Right lobe of liver (tissue), 6 donors: ENCODE data around the gene SCAF8. TPM values are rescaled to one million over a fixed set of nuclear protein-coding genes. Genes with fewer than 3 reads are reported as not detected.

ENCODE experiments used
- ATAC-seq, 4 donors: fragments of 200-7000 bp; cut with Tn5 transposase; one replicate each; pipeline ENCODE4 v1.9.1; 2020; ENCODE audit warnings: mild to moderate bottlenecking in 4 of 4, moderate library complexity in 4 of 4
- DNase-seq, 3 donors: peaks; one replicate each; pipeline ENCODE4 v3.0.0-alpha.2; 2020
- H3K27ac ChIP-seq, 3 donors: fragments of 200-600 bp; one replicate each; pipeline ENCODE4 v1.8.0; 2022
- H3K27me3 ChIP-seq, 2 donors: fragments of 200-600 bp; one replicate each; pipeline ENCODE4 v1.8.0; 2022
- H3K36me3 ChIP-seq, 4 donors: fragments of 200-600 bp; sonication (generic) in 1 of 4; one replicate each; pipeline versions ENCODE4 v1.5.1 to v1.8.0; 2017 to 2022; ENCODE audit warnings: control low read depth in 1 of 4
- H3K4me1 ChIP-seq, 4 donors: fragments of 200-600 bp; sonication (generic) in 1 of 4; one replicate each; pipeline versions ENCODE4 v1.5.1 to v1.8.0; 2017 to 2022; ENCODE audit warnings: control low read depth in 1 of 4
- H3K4me3 ChIP-seq, 3 donors: fragments of 200-600 bp; one replicate each; pipeline ENCODE4 v1.8.0; 2022
- H3K9me3 ChIP-seq, 4 donors: fragments of 200-600 bp; sonication (generic) in 1 of 4; one replicate each; pipeline versions ENCODE4 v1.5.1 to v1.8.0; 2017 to 2022; ENCODE audit warnings: control low read depth in 1 of 4
- CTCF ChIP-seq, 4 donors: fragments of 200-600 bp in 3 of 4; fragments of 450-650 bp in 1 of 4; IDR thresholded peaks; one replicate each; pipeline versions ENCODE4 v1.5.1 to v1.8.0; 2016 to 2022; ENCODE audit warnings: antibody characterized with exemption in 4 of 4, mild to moderate bottlenecking in 2 of 4
- POLR2A ChIP-seq: fragments of 450-650 bp; IDR thresholded peaks from one replicate; pipeline ENCODE4 v1.6.1; 2017; ENCODE audit warnings: antibody characterized with exemption, mild to moderate bottlenecking
- WGBS: methylation state at CpG from one replicate; pipeline ENCODE4 v1.1.6; 2018; ENCODE audit warnings: low coverage, low lambda C conversion rate; ENCODE audit not compliant: insufficient coverage; ENCODE audit errors: missing lambda C conversion rate; 5-methylcytosine and 5-hydroxymethylcytosine counted together
- intact Hi-C, 2 donors: fragments of 100-400 bp; cut with DNase I; formaldehyde crosslinking; loops; one replicate each; pipeline versions ENCODE4 v1.11.2 to v1.14.1; 2022
- total RNA-seq, 6 experiments: library from RNA; depleted of rRNA in 2 of 6; stranded (reverse); fragments of >200 nt in 2 of 6; fragmentation: NEBNext Ultra II Directional in 3 of 6; extraction: Animal tissue kit (Norgen Biotek cat#: 25700) in 3 of 6; gene quantifications; one replicate each; pipeline versions ENCODE4 v1.1.0 to v1.2.4, GENCODE V29; 2016 to 2023
- donor health status: DM: no; HTN: yes; CAD: no.
- donor health status: DM: no; HTN: no; CAD: no.
- donor health status: DM: no; HTN: no; CAD: no.
- donor health status: DM: no; HTN: yes; CAD: no.
- donor health status: DM: no; HTN: yes; CAD: no.

Gene SCAF8
- total RNA-seq, 6 experiments from 2014 or later = 12.7 to 17.2 (median 14.3) TPM

DNA sequence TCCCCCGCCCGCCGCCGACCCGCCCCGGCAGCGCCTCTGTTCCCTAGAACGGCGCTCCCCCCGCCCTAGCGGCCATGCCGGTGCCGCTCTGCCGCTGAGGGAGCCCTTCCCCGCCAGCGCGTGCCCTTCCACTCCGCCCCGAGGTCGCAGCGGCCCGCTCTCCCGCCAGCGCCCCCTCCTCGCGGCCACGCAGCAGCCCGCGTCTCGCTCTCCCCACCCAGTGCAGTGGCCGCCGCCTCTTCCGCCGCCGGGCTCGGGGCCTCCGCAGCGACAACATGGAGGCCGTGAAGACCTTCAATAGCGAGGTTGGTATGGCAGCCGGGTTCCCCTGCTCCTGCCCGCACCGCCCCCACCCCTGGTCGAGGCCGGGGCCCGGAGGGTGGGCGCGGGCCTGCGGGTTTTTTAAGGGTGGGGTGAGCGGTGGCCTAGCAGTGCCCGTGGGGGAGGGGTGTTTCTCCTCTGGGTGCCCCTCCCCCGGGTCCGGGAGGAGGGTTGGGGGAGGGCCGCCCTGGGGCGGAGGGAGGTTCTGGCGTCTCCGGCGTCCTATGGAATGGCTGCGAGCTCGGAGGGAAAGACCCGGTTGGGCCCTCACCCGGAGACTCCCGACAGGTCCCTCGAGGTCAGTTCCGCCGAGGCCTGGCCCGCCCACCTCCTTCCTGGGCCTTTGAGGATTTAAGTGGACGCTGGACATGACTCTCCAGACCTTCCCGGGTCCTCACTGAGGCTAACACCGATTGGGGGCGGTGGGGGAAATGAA is 588 bp downstream of the SCAF8 start:
- DNase-seq (peak; percentile 98 to 99 (median 99)), ATAC-seq (peak; percentile 93 to 97 (median 96))
- H3K4me1 ChIP-seq = peaks cover 0 to 16% (median 4%) of the 10 kb centered on the region in 4 donors
- H3K4me3 ChIP-seq = peak overlapping the region; percentile 85 to 99 (median 98)
- H3K9me3 ChIP-seq = no peaks in the 10 kb centered on the region
- peak overlapping the region; percentile 96 to 100 (median 99) for H3K27ac ChIP-seq
- intact Hi-C loops = no loop called here
- WGBS = 0% methylated on average over 4 of the region's 71 CpGs
- H3K27me3 ChIP-seq = no peaks in the 10 kb centered on the region
- no peaks in the 10 kb centered on the region for H3K36me3 ChIP-seq
- TF ChIP-seq POLR2A = peak; percentile 90
- TF ChIP-seq CTCF (IDR thresholded peaks at IDR 0.05) = no peak

- H3K27ac ChIP-seq = no peak overlapping the region
- H3K9me3 ChIP-seq = no peaks in the 10 kb centered on the region
- WGBS = 68% methylated on average over 4 of the region's 4 CpGs
- intact Hi-C loops = no loop called here
- no peaks in the 10 kb centered on the region for H3K27me3 ChIP-seq
- TF ChIP-seq POLR2A (no peak), CTCF (IDR thresholded peaks at IDR 0.05) (no peak)
- no peak overlapping the region for H3K4me3 ChIP-seq
- ATAC-seq (no peak), DNase-seq (no peak)
- no peaks in the 10 kb centered on the region for H3K36me3 ChIP-seq
- H3K4me1 ChIP-seq = peaks cover 0 to 27% (median 7%) of the 10 kb centered on the region in 4 donors
Observed at GRCh38 chr6:154736618-154737259, 3.5 kb downstream of the SCAF8 start.

- WGBS = 100% methylated on average over 3 of the region's 9 CpGs
- no peak overlapping the region for H3K27ac ChIP-seq
- H3K27me3 ChIP-seq = no peaks in the 10 kb centered on the region
- peaks cover 0 to 27% (median 7%) of the 10 kb centered on the region in 4 donors for H3K4me1 ChIP-seq
- no peak for DNase-seq
- no peak for ATAC-seq
- H3K4me3 ChIP-seq = no peak overlapping the region
- H3K9me3 ChIP-seq = no peaks in the 10 kb centered on the region
- intact Hi-C loops = no loop called here
- no peaks in the 10 kb centered on the region for H3K36me3 ChIP-seq
- TF ChIP-seq POLR2A (no peak), CTCF (IDR thresholded peaks at IDR 0.05) (no peak)
Observed at GRCh38 chr6:154737424-154737823, 4.2 kb downstream of the SCAF8 start.

DNA sequence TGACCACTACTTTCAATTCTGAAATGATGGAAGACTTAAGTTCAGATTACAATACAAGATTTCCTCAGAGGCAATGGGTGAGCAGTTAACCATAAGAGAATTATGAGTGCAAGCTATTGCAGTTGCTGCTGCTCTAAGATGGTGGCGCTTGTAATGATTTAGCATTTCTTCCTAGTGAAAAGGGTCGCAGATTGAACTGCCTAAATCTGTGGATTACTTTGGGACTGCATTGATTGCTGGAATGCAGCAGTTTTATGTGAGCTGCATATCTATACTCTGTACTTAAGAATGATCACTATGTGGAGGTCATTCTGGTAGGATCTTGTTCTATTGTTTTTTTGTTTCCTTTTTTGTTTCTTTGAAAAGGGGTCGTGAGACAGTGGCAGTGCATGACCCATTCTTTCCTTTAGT is 5.3 kb downstream of the SCAF8 start:
- no peaks in the 10 kb centered on the region for H3K9me3 ChIP-seq
- DNase-seq (no peak), ATAC-seq (no peak)
- no peak overlapping the region for H3K4me3 ChIP-seq
- H3K36me3 ChIP-seq = no peaks in the 10 kb centered on the region
- no peaks in the 10 kb centered on the region for H3K27me3 ChIP-seq
- peaks cover 0 to 27% (median 7%) of the 10 kb centered on the region in 4 donors for H3K4me1 ChIP-seq
- 75% methylated on average over 3 of the region's 3 CpGs for WGBS
- H3K27ac ChIP-seq = no peak overlapping the region
- intact Hi-C loops = no loop called here
- TF ChIP-seq CTCF (IDR thresholded peaks at IDR 0.05) (no peak), POLR2A (no peak)
